GM18505 (cell line): ENCODE measurements around the gene CYB5D1.

Source experiments
- ATAC-seq: cut with Tn5 transposase; IDR thresholded peaks from one replicate; pipeline ENCODE4 v1.9.1; 2021; ENCODE audit not compliant: unreplicated experiment
- POLR2A ChIP-seq: IDR thresholded peaks from 4 replicates; pipeline ENCODE4 v1.6.1; 2011; ENCODE audit warnings: borderline replicate concordance; ENCODE audit not compliant: insufficient read depth, insufficient read length; ENCODE audit errors: extremely low read depth

Gene CYB5D1

GRCh38 chr17:7864995-7865650 lies 7.3 kb downstream of the CYB5D1 start:
- ATAC-seq: no peak
- no peak for TF ChIP-seq POLR2A

- no peak for TF ChIP-seq POLR2A
- no peak for ATAC-seq
Observed at GRCh38 chr17:7867881-7868329, 10.1 kb downstream of the CYB5D1 start.

- no peak for TF ChIP-seq POLR2A
- no peak for ATAC-seq
Observed at GRCh38 chr17:7873051-7873450, 15.2 kb downstream of the CYB5D1 start.

GRCh38 chr17:7875804-7876370 lies 18.1 kb downstream of the CYB5D1 start:
- no peak for ATAC-seq
- TF ChIP-seq POLR2A: no peak

- no peak for TF ChIP-seq POLR2A
- ATAC-seq: no peak
Observed at GRCh38 chr17:7878234-7878633, 20.4 kb downstream of the CYB5D1 start.

GRCh38 chr17:7880076-7880868 lies 22.5 kb downstream of the CYB5D1 start:
- ATAC-seq: no peak

GRCh38 chr17:7881276-7882054 lies 23.7 kb downstream of the CYB5D1 start:
- no peak for ATAC-seq

More at GRCh38 chr17:7880076-7880868, 22.5 kb downstream of the CYB5D1 start:
- TF ChIP-seq POLR2A: no peak

GRCh38 chr17:7882068-7882467 lies 24.3 kb downstream of the CYB5D1 start:
- TF ChIP-seq POLR2A: no peak
- ATAC-seq: no peak

More at GRCh38 chr17:7881276-7882054, 23.7 kb downstream of the CYB5D1 start:
- TF ChIP-seq POLR2A: no peak

GRCh38 chr17:7882629-7883028 lies 24.8 kb downstream of the CYB5D1 start:
- no peak for ATAC-seq
- no peak for TF ChIP-seq POLR2A

- no peak for ATAC-seq
- TF ChIP-seq POLR2A: no peak
Observed at GRCh38 chr17:7883781-7884386, 26.1 kb downstream of the CYB5D1 start.

- no peak for TF ChIP-seq POLR2A
Observed at GRCh38 chr17:7884581-7885366, 27.0 kb downstream of the CYB5D1 start.

GRCh38 chr17:7885367-7886226 lies 27.8 kb downstream of the CYB5D1 start:
- peak; percentile 56 for TF ChIP-seq POLR2A
- ATAC-seq: no peak

More at GRCh38 chr17:7884581-7885366, 27.0 kb downstream of the CYB5D1 start:
- ATAC-seq: no peak
